ENCODE measurements around the gene ZBTB39. TPM values are rescaled to one million over a fixed set of nuclear protein-coding genes. Genes with fewer than 3 reads are reported as not detected.
"Not testable (repeated sequence)": the region's sequence is repeated elsewhere in the genome, so short reads cannot be mapped to it uniquely, and the experiment has no call there.

The ZBTB39 gene
- polyA plus RNA-seq, 4 donors: 0.81 to 6.5 (median 1.8) TPM

DNA sequence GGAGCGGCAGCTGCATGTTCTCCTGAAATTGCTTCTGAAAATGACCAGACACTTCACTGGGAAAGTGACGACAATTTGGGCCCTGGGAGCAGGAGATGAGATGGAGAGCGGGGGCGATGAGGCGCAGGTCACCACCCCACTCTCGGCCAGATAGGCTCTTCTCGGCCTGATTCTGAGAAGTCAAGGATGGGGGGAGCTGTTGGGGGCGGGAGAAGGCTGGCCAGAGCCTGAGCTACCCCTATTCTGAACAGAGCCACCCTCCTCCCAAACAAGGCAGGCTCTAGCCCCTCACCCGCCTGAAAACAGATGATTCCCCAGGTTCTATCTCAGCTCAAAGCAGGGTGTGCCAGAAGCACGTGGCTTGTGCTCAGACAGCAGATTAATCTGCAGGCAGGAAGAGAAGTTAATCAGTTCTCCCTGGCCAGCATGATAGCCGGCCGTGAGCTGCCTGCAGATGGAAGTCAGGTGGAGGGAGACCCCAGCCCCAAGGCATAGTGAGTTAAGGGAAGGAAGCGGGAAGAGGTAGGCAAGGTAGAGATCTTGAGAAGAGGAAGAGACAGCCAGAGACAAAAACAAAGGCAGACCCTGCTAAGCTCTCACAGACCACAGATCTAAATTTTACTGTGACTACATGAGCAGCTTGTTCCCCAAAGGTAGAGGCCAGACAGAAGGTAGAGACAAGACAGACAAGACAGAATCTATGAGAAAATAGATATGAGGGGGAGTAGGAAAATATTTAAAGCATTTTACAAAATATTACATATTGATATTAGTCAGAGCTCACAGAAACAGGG is 20.9 kb upstream of the ZBTB39 start:
- no peak overlapping the region for H3K4me3 ChIP-seq (ENCODE audit: low read depth in 1 of 3, low read length in 3 of 3)
- peaks cover 6 to 71% (median 28%) of the 10 kb centered on the region in 3 donors for H3K36me3 ChIP-seq (ENCODE audit: control insufficient read depth in 3 of 3, insufficient read depth in 2 of 3, low read depth in 1 of 3, low read length in 3 of 3)
- no peaks in the 10 kb centered on the region for H3K9me3 ChIP-seq (ENCODE audit: control insufficient read depth in 2 of 2, insufficient read depth in 1 of 2, low read depth in 1 of 2, low read length in 1 of 2)
- H3K27ac ChIP-seq (ENCODE audit: low read depth in 1 of 3, low read length in 2 of 3): no peak overlapping the region
- 59 to 79% (median 71%) methylated on average over 13 of the region's 13 CpGs for WGBS, 3 donors
- DNase-seq: no peak
- no peaks in the 10 kb centered on the region for H3K4me1 ChIP-seq (ENCODE audit: control insufficient read depth in 3 of 3, insufficient read depth in 2 of 3, low read depth in 1 of 3, low read length in 2 of 3)
- H3K27me3 ChIP-seq (ENCODE audit: control insufficient read depth in 3 of 3, insufficient read depth in 3 of 3, low read length in 3 of 3): no peaks in the 10 kb centered on the region
- no peak for FAIRE-seq

DNA sequence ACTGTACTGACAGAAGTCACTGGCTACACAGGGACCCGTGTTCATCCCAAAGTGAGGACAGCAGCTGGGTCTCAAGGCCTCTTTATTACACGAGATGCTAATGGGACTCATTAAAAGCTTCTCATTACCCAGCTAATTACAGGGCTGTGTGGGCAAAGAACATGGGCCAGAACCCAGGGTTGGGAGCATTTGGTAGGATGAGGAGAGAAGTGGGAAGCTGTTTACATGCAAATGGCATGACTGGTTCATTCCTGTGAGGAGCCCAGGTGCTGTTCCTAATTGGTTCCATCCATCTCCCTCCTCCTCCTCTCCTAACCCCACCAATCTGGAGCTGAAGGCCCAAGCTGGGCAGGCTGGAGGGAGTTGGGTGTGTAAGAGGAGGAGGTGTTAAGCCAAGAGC is 18.9 kb upstream of the ZBTB39 start:
- no peak for FAIRE-seq

DNA sequence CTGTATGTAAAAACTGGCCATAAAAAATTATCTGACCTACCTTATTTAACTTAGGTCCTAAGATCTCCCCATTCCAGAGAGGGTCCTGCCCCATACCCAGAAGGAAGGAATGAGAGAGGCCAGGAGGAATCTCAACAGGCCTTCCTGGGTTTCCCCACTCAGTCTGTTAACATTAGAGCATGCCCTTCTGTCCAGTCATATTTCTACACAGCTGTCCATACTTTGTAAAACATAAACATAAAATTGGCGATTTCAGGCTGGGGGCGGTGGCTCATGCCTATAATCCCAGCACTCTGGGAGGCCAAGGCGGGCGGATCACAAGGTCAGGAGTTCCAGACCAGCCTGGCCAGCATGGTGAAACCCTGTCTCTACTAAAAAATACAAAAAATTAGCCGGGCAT is 16.0 kb upstream of the ZBTB39 start:
- not testable (repeated sequence) for H3K4me1 ChIP-seq (ENCODE audit: control insufficient read depth in 3 of 3, insufficient read depth in 2 of 3, low read depth in 1 of 3, low read length in 2 of 3); H3K9me3 ChIP-seq (ENCODE audit: control insufficient read depth in 2 of 2, insufficient read depth in 1 of 2, low read depth in 1 of 2, low read length in 1 of 2); DNase-seq; H3K27me3 ChIP-seq (ENCODE audit: control insufficient read depth in 3 of 3, insufficient read depth in 3 of 3, low read length in 3 of 3); FAIRE-seq; H3K4me3 ChIP-seq (ENCODE audit: low read depth in 1 of 3, low read length in 3 of 3)
- Histone ChIP-seq H3K27ac (ENCODE audit: low read depth in 1 of 3, low read length in 2 of 3) (peak overlapping the region in 1 of 3 donors; percentile 34), H3K36me3 (ENCODE audit: control insufficient read depth in 3 of 3, insufficient read depth in 2 of 3, low read depth in 1 of 3, low read length in 3 of 3) (peaks cover 0 to 28% (median 0%) of the 10 kb centered on the region in 3 donors)
- 73 to 77% (median 76%) methylated on average over 5 of the region's 5 CpGs for WGBS, 3 donors

More for the DNA sequence above, 18.9 kb upstream of the ZBTB39 start:
- H3K36me3 ChIP-seq (ENCODE audit: control insufficient read depth in 3 of 3, insufficient read depth in 2 of 3, low read depth in 1 of 3, low read length in 3 of 3): peaks cover 6 to 55% (median 18%) of the 10 kb centered on the region in 3 donors
- no peaks in the 10 kb centered on the region for H3K4me1 ChIP-seq (ENCODE audit: control insufficient read depth in 3 of 3, insufficient read depth in 2 of 3, low read depth in 1 of 3, low read length in 2 of 3)
- no peaks in the 10 kb centered on the region for H3K9me3 ChIP-seq (ENCODE audit: control insufficient read depth in 2 of 2, insufficient read depth in 1 of 2, low read depth in 1 of 2, low read length in 1 of 2)
- no peak for DNase-seq
- no peak overlapping the region for H3K4me3 ChIP-seq (ENCODE audit: low read depth in 1 of 3, low read length in 3 of 3)
- no peaks in the 10 kb centered on the region for H3K27me3 ChIP-seq (ENCODE audit: control insufficient read depth in 3 of 3, insufficient read depth in 3 of 3, low read length in 3 of 3)
- WGBS, 3 donors: 56 to 73% (median 58%) methylated on average over 2 of the region's 2 CpGs
- H3K27ac ChIP-seq (ENCODE audit: low read depth in 1 of 3, low read length in 2 of 3): no peak overlapping the region

DNA sequence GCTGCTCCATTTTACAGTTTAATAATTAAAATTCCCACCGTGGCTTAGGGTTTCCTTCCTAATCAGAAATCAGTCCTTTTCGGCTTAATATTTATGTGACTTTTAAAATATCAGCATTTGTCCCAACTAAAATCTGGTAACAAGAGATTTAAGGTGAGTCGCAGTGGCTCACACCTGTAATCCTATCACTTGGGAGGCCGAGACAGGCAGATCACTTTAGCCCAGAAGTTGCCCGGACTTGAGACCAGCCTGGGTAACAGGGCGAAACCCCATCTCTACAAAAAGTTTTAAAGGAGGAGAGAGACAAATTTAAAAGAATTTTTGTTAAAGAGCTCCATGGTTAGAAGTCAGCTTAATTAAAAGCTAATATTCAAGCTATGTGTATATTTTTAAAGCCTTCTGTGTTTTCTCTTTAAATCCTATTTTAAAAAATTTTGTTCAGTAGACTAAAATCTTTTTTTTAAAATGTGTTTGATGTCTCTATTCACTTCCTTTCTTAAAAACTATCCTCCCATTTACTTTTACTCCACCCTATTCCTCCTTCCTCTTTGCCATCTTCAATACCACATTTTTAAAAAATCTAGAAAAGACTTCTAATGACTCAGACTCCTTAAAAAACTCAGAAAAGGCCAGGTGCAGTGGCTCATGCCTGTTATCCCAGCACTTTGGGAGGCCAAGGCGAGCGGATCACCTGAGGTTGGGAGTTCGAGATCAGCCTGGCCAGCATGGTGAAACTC is 13.8 kb upstream of the ZBTB39 start:
- Histone ChIP-seq H3K4me3 (ENCODE audit: low read depth in 1 of 3, low read length in 3 of 3) (no peak overlapping the region), H3K36me3 (ENCODE audit: control insufficient read depth in 3 of 3, insufficient read depth in 2 of 3, low read depth in 1 of 3, low read length in 3 of 3) (peaks cover 0 to 9% (median 0%) of the 10 kb centered on the region in 3 donors), H3K27ac (ENCODE audit: low read depth in 1 of 3, low read length in 2 of 3) (no peak overlapping the region), H3K4me1 (ENCODE audit: control insufficient read depth in 3 of 3, insufficient read depth in 2 of 3, low read depth in 1 of 3, low read length in 2 of 3) (no peaks in the 10 kb centered on the region), H3K9me3 (ENCODE audit: control insufficient read depth in 2 of 2, insufficient read depth in 1 of 2, low read depth in 1 of 2, low read length in 1 of 2) (no peaks in the 10 kb centered on the region), H3K27me3 (ENCODE audit: control insufficient read depth in 3 of 3, insufficient read depth in 3 of 3, low read length in 3 of 3) (peaks cover 0 to 2% (median 0%) of the 10 kb centered on the region in 3 donors)
- 74 to 85% (median 80%) methylated on average over 9 of the region's 9 CpGs for WGBS, 3 donors
- DNase-seq (no peak), FAIRE-seq (no peak)

DNA sequence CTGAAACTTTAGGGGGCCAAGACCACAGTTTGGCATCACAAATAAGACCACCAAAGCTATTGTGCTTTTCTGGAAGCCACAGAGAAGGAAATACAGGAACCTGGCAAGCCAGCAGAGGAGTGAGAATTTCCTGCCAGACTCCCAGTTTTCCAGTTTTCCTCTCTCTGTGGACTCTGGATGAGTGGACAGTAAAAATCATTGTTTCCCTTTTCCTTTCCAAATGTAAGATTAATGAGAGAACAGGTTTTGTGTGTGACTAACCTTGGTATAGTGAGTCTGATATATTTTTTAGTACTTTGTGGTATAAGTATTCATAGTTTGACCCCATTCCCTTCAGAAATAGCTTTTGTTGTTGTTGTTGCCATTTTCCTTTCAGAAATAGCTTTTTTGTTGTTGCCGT is 12.6 kb upstream of the ZBTB39 start:
- Histone ChIP-seq H3K27ac (ENCODE audit: low read depth in 1 of 3, low read length in 2 of 3) (no peak overlapping the region), H3K4me1 (ENCODE audit: control insufficient read depth in 3 of 3, insufficient read depth in 2 of 3, low read depth in 1 of 3, low read length in 2 of 3) (no peaks in the 10 kb centered on the region), H3K36me3 (ENCODE audit: control insufficient read depth in 3 of 3, insufficient read depth in 2 of 3, low read depth in 1 of 3, low read length in 3 of 3) (peaks cover 0 to 2% (median 0%) of the 10 kb centered on the region in 3 donors), H3K4me3 (ENCODE audit: low read depth in 1 of 3, low read length in 3 of 3) (no peak overlapping the region), H3K9me3 (ENCODE audit: control insufficient read depth in 2 of 2, insufficient read depth in 1 of 2, low read depth in 1 of 2, low read length in 1 of 2) (no peaks in the 10 kb centered on the region), H3K27me3 (ENCODE audit: control insufficient read depth in 3 of 3, insufficient read depth in 3 of 3, low read length in 3 of 3) (peaks cover 0 to 12% (median 0%) of the 10 kb centered on the region in 3 donors)
- 82 to 92% (median 87%) methylated on average over 1 of the region's 1 CpG for WGBS, 3 donors
- no peak for FAIRE-seq
- no peak for DNase-seq

DNA sequence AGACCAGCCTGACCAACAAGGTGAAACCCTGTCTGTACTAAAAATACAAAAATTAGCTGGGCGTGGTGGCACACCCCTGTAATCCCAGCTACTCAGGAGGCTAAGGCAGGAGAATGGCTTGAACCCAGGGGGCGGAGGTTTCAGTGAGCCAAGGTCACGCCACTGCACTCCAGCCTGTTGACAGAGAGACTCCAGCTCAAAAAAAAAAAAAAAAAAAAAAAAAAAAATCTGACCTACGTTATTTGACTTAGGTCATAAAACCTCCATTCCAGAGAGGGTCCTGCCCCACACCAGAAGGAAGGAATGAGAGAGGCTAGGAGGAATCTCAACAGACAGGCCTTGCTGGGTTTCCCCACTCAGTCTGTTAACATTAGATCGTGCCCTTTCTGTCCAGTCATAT is 12.0 kb upstream of the ZBTB39 start:
- not testable (repeated sequence) for FAIRE-seq; DNase-seq; H3K4me3 ChIP-seq (ENCODE audit: low read depth in 1 of 3, low read length in 3 of 3); H3K4me1 ChIP-seq (ENCODE audit: control insufficient read depth in 3 of 3, insufficient read depth in 2 of 3, low read depth in 1 of 3, low read length in 2 of 3); H3K9me3 ChIP-seq (ENCODE audit: control insufficient read depth in 2 of 2, insufficient read depth in 1 of 2, low read depth in 1 of 2, low read length in 1 of 2); H3K36me3 ChIP-seq (ENCODE audit: control insufficient read depth in 3 of 3, insufficient read depth in 2 of 3, low read depth in 1 of 3, low read length in 3 of 3); H3K27ac ChIP-seq (ENCODE audit: low read depth in 1 of 3, low read length in 2 of 3)
- 51 to 66% (median 51%) methylated on average over 5 of the region's 5 CpGs for WGBS, 3 donors
- H3K27me3 ChIP-seq (ENCODE audit: control insufficient read depth in 3 of 3, insufficient read depth in 3 of 3, low read length in 3 of 3): peaks cover 0 to 13% (median 0%) of the 10 kb centered on the region in 3 donors

DNA sequence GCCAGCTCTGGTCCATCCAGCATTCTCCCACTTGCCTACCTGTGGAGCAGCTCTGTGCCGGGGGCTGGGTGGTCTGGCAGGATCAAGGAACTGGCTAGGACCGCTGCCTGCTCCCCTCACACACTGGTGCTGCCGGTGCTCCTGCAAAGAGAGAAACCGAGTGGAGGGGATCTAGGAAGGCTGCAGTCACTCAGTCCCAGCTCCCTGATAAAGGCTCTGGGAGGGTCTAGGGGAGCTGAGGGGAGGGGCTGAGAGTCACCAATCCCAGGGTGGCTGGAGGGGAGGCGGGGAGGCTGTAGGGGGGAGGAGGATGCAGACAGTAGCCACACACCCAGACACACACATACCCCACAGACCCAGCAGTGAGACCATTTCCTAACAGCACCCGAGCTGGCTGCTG is 10.0 kb upstream of the ZBTB39 start, which contains the start of gene TAC3:
TAC3 (minus strand) TSS at position 182 of the 400 bp plus-strand sequence. CDS start 732 bp downstream, outside the sequence.
- peaks cover 0 to 5% (median 0%) of the 10 kb centered on the region in 3 donors for H3K36me3 ChIP-seq (ENCODE audit: control insufficient read depth in 3 of 3, insufficient read depth in 2 of 3, low read depth in 1 of 3, low read length in 3 of 3)
- H3K27ac ChIP-seq (ENCODE audit: low read depth in 1 of 3, low read length in 2 of 3): no peak within 1 kb of the TSS
- no peaks in the 10 kb centered on the region for H3K4me1 ChIP-seq (ENCODE audit: control insufficient read depth in 3 of 3, insufficient read depth in 2 of 3, low read depth in 1 of 3, low read length in 2 of 3)
- no peak for DNase-seq
- H3K9me3 ChIP-seq (ENCODE audit: control insufficient read depth in 2 of 2, insufficient read depth in 1 of 2, low read depth in 1 of 2, low read length in 1 of 2): no peaks in the 10 kb centered on the region
- H3K4me3 ChIP-seq (ENCODE audit: low read depth in 1 of 3, low read length in 3 of 3): no peak within 1 kb of the TSS
- peaks cover 0 to 13% (median 0%) of the 10 kb centered on the region in 3 donors for H3K27me3 ChIP-seq (ENCODE audit: control insufficient read depth in 3 of 3, insufficient read depth in 3 of 3, low read length in 3 of 3)
- WGBS, 3 donors: 57 to 70% (median 60%) methylated on average over 5 to 6 of the region's 6 CpGs
- FAIRE-seq: no peak

DNA sequence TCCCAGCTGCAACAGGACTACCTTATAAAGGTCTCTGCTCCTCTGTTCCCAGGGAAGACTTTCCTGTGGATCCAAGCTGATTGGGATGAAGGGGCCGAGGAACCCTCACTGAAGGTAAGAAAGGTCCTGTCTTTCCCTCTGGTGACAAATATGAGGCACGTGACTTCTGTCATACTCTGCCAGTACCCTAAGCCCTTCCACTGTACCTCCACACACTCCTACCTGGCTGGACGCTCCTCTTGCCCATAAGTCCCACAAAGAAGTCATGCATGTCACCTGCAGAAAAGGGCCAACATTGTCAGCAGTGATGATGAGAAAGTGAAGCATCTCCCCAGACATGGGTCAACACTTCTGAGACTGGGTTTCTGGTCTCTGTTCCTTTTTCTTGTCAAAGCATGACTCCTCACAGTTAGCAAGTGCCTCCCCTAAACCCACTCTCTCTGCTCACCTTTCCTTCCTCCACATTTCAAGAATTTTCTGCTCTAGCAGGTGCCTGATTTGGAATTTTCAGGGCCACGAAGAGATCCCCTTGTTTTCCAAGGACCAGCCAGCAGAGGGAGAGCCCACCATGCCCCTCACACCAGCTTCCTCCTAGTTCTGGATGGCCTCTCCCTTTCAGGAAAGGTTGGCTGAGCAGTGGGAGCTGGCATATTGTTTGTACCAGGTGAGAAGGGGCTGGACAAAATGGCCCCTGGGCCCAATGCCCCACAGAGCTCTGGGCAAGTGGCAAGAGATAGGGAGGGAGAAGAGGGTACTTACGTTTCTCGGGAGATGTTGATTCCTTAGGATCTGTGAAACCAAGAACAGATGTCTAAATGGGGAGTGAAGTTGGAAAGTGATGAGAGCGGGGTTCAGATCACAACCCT is 6.5 kb upstream of the ZBTB39 start:
- Histone ChIP-seq H3K27me3 (ENCODE audit: control insufficient read depth in 3 of 3, insufficient read depth in 3 of 3, low read length in 3 of 3) (peaks cover 0 to 13% (median 0%) of the 10 kb centered on the region in 3 donors), H3K27ac (ENCODE audit: low read depth in 1 of 3, low read length in 2 of 3) (no peak overlapping the region), H3K9me3 (ENCODE audit: control insufficient read depth in 2 of 2, insufficient read depth in 1 of 2, low read depth in 1 of 2, low read length in 1 of 2) (no peaks in the 10 kb centered on the region), H3K4me3 (ENCODE audit: low read depth in 1 of 3, low read length in 3 of 3) (no peak overlapping the region), H3K36me3 (ENCODE audit: control insufficient read depth in 3 of 3, insufficient read depth in 2 of 3, low read depth in 1 of 3, low read length in 3 of 3) (peaks cover 0 to 5% (median 0%) of the 10 kb centered on the region in 3 donors), H3K4me1 (ENCODE audit: control insufficient read depth in 3 of 3, insufficient read depth in 2 of 3, low read depth in 1 of 3, low read length in 2 of 3) (peaks cover 0 to 13% (median 3%) of the 10 kb centered on the region in 3 donors)
- FAIRE-seq (no peak), DNase-seq (no peak)
- whole genome bisulfite sequencing, 3 donors: 80 to 82% (median 81%) methylated on average over 6 to 7 of the region's 7 CpGs

Data from small intestine (tissue), 7 donors.